ENCODE results near the gene ACAA1.

GRCh38 chr3:38143511-38143910 lies 6.6 kb upstream of the ACAA1 start:
- TF ChIP-seq, protein P1, sequence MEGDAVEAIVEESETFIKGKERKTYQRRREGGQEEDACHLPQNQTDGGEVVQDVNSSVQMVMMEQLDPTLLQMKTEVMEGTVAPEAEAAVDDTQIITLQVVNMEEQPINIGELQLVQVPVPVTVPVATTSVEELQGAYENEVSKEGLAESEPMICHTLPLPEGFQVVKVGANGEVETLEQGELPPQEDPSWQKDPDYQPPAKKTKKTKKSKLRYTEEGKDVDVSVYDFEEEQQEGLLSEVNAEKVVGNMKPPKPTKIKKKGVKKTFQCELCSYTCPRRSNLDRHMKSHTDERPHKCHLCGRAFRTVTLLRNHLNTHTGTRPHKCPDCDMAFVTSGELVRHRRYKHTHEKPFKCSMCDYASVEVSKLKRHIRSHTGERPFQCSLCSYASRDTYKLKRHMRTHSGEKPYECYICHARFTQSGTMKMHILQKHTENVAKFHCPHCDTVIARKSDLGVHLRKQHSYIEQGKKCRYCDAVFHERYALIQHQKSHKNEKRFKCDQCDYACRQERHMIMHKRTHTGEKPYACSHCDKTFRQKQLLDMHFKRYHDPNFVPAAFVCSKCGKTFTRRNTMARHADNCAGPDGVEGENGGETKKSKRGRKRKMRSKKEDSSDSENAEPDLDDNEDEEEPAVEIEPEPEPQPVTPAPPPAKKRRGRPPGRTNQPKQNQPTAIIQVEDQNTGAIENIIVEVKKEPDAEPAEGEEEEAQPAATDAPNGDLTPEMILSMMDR (IDR thresholded peaks at IDR 0.05), result no peak
- no peak for TF ChIP-seq SIN3A (IDR thresholded peaks at IDR 0.05; ENCODE audit: borderline replicate concordance, insufficient read depth, low read depth, low read length)
- no peak for TF ChIP-seq REST (IDR thresholded peaks at IDR 0.05; ENCODE audit: insufficient read depth in 1 of 2, low read depth in 2 of 2, low read length in 1 of 2)
